ENCODE results near the gene SULF2.
A peak's percentile ranks its signal among the peaks of the same experiment; 100 is the strongest.

Gene SULF2

DNA sequence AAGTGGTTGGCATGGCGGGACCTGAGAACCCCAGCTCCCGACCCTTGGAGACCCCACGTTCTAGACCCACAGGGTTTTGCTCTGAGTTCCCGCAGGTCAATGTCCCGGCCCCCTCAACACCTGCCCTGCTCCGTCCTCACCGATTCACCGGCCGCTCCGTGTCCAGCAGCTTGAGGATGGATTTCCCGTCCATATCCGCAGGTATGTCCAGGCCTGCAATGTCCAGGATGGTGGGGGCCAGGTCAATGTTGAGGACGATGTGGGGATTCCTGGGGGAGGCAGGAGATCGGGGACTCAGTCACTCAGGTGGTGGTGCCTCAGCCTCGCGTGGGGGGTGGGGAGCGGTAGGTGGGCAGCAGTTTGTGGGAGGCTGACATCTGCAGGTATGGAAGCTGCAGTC is 106.7 kb downstream of the SULF2 start:
- DNase-seq: no peak

DNA sequence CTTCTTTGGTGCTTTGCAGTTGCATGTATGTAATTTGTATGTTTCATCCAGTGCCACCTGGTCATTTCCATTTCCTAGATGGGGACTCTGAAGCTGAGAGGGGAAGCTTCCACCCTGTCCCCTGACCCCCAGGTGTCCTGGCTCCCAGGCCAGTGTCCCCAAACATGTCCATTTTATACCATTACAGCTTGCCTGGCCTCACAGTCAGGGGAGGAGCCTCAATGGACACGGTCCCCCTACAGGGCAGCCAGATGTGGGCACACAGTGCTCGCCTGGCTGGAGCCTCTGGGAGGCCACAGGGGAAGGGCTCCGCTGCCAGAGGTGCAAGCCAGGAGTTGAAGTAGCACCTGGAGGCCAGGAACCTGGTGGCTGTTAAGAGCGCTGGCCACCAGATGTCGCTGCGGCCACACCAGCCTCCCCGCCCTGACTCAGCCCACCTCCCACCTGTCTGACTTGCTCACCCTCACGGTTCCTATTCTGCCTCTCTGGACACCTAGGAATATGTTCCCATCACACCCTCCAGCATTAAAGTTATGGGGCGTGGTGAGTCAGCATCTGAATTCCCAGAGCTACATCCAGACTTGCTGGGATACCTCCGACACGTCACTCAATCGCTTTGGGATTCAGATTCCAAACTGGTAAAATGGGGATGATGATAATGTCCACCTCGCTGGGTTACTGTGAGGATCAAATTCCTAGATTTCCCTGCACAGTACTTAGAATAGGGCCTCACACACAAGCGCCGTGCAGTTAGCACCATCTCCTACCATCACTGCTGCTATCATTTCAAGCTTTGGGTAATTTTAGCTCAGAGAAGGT is 107.4 kb downstream of the SULF2 start:
- DNase-seq: peak; percentile 73

DNA sequence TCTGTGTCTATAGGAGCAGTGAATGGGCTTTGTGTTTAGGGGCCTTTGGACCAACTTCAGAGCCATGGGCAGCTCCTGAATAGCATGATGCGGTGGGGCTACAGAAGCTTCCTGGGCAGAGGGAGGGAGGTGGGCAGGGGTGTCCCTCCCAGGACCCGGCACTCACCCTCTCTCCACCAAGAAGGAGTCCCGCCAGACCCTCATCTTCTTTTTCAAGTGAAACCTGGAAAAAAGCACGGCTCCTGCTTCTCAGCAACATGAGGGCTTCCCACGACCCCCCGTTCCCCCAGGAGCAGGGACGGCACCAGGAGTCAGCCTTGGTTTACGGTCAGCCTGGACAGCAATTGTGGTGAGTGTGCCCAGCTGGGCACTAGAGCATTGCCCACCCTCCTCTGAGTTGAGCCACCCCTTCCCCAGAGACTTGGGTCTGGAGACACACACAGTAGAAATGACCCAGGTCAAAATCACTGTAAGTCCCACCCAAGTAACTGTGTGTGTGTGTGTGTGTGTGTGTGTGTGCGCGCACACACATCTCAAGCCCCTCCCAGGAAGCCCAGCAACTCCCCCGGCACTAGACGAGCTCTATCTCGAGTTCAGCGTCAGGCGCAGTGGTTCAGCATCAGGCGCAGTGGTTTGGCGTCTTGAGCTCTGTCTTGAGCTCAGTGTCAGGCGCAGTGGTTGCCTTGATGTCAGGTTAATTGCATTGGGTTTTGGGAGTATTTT is 108.2 kb downstream of the SULF2 start:
- no peak for DNase-seq

DNA sequence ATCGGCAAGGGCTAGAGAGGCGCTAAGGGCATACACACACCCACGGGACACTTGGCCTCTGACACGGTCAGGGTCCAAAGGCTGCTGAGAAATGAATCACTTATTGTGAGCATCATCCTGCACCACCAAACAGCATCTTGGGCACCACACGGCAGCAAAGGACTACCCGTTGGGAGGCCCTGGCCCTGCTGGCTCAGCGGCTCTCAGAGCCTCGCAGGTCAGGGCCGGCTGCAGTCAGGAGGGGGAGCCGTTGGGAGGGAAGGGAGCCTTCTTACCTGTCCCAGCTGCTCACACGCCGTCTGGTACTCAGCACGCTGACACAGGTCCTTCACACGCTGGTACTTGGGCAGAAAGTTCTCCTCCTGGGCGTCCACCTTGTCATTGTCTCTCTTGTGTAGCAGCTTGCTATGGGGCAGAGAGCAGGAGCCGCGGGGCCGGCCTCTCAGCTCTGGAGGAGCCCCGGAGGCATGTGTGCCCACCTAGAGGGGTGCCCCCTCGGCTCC is 109.0 kb downstream of the SULF2 start:
- no peak for DNase-seq

- DNase-seq: no peak
Measured at GRCh38 chr20:47675190-47676142, 109.8 kb downstream of the SULF2 start.

- no peak for DNase-seq
Measured at GRCh38 chr20:47674686-47675085, 110.6 kb downstream of the SULF2 start.

GRCh38 chr20:47674145-47674544 is 111.1 kb downstream of the SULF2 start:
- no peak for DNase-seq

DNA sequence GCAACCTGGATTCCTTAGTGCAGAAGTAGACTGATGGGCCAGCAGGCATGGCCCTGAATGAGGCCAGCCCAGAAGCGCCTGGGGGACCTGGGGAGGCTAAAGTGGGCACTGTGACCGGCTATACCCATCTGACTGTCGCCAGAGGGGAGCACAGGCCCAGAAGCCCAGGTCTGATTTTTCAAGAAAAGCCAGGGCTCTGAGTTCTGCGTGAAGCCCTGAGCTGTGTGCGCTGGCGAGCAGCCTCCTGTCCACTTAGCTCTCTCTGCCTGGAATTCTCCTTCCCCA is 111.7 kb downstream of the SULF2 start:
- DNase-seq: no peak

GRCh38 chr20:47672886-47673670 is 112.2 kb downstream of the SULF2 start:
- no peak for DNase-seq

GRCh38 chr20:47672166-47672565 is 113.1 kb downstream of the SULF2 start:
- no peak for DNase-seq

DNA sequence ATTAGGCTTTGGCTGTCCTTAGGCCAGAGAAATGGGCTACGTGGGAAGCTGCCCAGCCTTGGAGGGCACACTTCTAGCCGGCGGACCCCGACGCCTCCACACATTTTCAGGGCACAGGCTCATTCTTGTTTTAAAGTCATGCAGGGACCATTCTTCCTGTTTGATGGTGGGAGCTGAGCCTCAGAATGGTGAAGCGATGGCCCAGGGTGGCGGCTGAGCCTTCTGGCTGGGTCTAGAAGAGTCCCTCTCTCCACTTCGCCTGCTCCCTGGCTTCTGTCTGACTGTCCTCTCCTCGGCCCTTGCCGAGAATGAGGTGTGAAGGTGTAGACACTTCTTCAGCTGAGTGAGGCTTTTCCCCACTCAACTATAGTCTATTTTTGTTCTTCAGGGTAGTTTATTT is 114.4 kb downstream of the SULF2 start:
- DNase-seq: no peak

- no peak for DNase-seq
Measured at GRCh38 chr20:47669927-47670890, 115.1 kb downstream of the SULF2 start.

GRCh38 chr20:47669489-47669888 is 115.8 kb downstream of the SULF2 start:
- no peak for DNase-seq

DNA sequence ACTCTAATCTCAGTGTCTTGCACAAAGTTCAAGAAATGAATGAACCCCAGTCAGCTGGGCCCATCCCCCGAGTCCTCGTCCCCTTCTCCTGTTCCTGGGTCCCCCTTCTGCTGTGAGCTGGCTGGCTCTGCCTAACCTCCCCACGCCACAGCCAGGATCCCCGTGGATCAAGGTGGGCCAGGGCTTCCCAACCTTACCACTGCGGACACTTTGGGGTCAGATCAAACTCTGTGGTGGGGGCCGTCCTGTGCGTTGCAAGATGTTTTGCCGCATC is 116.2 kb downstream of the SULF2 start:
- no peak for DNase-seq

- DNase-seq: no peak
Measured at GRCh38 chr20:47668313-47669151, 116.7 kb downstream of the SULF2 start.

GRCh38 chr20:47667531-47668312 is 117.6 kb downstream of the SULF2 start:
- no peak for DNase-seq

DNA sequence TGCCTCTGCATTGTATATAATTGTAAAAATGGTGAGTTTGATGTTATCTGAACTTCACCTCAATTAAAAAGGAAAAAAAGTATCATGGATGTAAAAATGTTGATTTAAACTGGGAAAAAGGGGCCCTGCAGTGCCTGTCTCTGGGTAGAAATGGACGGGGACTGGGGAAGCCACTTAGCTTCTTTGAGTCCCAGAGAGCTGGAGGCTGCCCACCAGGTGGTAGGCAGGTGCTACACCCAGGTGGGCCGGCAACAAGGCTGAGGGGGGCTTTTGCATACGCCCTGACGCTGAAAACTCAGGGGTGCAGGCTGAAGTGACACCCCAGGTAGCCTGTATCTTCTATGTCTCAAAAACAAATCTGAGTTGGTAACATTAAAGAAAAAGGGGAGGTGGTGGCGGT is 118.2 kb downstream of the SULF2 start:
- DNase-seq: no peak

- no peak for DNase-seq
Measured at GRCh38 chr20:47666304-47666703, 119.0 kb downstream of the SULF2 start.

DNA sequence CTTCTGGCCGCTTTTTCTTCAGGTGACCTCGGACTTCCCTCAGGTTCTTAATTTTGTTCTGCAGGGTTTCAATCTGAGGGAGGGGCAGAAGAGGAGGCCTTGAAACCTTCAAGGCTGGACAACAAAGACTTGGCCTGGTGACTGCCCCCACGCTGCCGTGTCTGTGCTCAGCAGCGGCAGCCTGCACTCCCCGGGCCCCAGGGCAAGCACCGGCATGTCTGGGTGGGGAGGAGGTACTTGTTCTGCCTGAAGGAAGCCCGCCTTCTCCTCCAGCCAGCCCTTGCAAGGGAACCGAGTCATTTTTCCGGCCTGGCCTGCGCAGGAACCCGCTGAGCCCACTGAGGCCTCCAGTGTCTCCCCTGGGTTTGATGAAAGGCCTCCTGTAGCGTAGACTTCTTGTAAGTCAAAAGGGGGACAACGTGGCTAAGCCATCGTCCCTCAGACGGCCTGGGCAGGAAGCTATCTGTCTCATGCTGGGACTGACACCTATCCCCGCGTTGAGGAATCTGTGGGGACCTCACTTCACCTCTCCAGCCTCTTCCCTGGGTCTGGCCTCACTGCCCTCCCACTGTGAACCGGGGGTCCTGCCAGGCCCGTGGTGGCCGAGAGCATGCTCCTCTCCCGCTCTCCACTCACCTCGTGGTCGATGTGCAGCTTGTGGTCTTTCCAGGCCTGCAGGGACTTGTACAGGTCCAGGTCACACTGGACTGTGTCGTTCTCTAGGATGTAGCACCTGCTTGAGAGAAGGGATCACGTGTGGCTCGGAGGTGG is 119.9 kb downstream of the SULF2 start:
- DNase-seq: no peak
